Right renal cortex interstitium (tissue), 3 donors: ENCODE data around the gene NSD1. TPM values are rescaled to one million over a fixed set of nuclear protein-coding genes. Genes with fewer than 3 reads are reported as not detected.
"Not testable (repeated sequence)": the region's sequence is repeated elsewhere in the genome, so short reads cannot be mapped to it uniquely, and the experiment has no call there.

Experiments
- DNase-seq, 3 donors: peaks; one replicate each; pipeline ENCODE4 v3.0.0-alpha.2; 2013; ENCODE audit warnings: low read depth in 3 of 3, low spot score in 2 of 3
- polyA plus RNA-seq, 3 donors: library from polyadenylated mRNA; unstranded; fragments of 120-200 nt; gene quantifications; one replicate each; pipeline ENCODE4 v1.2.1, GENCODE V29; 2013; ENCODE audit not compliant: insufficient read length in 3 of 3

NSD1 gene
- polyA plus RNA-seq, 3 donors, result 58.4 to 63.3 (median 59.7) TPM

- no peak for DNase-seq
Observed at GRCh38 chr5:177169271-177169670, 35.7 kb downstream of the NSD1 start.

DNA sequence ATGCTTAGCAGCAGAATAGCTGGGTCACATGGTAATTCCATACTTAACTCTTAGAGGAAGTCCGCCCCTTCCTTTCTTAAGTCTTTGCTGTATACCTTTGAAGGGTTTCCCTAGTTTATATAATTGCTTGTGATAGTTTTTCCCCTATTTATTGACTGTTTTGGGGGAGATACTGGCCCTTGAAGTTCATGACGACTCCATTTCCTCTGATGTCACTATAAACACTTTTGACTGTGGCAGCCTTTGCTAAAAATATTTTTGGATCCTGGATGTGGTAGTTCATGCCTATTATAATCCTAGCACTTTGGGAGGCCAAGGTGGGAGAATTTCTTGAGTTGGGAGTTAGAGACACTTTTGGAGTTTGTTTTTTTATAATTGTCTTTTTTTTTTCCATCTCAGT, 38.4 kb downstream of the NSD1 start:
- no peak for DNase-seq

DNA sequence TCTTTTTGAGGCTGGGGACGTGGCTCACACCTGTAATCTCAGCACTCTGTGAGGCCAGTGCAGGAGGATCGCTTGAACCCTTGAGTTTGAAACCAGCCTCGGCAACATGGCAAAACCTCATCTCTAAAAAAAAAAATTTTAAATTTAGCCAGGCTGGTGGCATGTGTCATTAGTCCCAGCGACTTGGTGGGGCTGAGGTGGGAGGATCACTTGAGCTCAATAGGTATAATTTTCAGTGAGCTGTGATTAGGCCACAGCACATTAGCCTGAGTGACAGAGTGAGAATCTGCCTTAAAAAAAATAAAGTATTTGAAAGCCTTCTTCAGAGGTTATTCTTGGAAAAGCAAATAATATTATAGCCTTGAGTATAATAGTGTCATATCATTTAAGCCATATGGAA, 41.8 kb downstream of the NSD1 start:
- no peak for DNase-seq

GRCh38 chr5:177176175-177176711, 42.7 kb downstream of the NSD1 start:
- DNase-seq, result no peak

- not testable (repeated sequence) for DNase-seq
Observed at GRCh38 chr5:177177847-177178437, 44.4 kb downstream of the NSD1 start.

DNA sequence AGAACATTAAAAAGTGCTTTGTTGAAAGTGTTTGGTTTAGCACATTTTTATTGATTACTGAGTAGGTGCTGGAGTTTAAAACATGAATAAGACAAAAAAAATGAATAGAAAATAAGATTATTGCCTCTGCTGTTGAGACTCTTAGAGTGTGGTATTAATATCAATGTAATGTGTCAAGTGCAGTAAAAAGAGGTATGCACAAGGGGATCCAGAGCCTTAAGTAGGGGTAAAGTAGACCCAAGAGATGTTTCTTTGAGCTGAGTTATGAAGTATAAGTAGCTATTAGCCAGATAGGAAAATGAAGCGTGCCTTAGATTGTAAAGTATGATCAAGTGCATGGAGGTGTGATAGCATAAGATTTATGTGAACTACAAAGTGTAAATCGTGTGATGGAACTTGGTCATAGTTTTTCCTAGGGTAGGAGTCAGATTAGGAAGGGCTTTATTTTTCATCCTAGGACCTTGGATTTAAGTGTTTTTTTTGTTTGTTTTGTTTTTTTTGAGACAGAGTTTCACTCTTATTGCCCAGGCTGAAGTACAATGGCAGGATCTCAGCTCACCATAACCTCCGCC, 45.2 kb downstream of the NSD1 start:
- no peak for DNase-seq

DNA sequence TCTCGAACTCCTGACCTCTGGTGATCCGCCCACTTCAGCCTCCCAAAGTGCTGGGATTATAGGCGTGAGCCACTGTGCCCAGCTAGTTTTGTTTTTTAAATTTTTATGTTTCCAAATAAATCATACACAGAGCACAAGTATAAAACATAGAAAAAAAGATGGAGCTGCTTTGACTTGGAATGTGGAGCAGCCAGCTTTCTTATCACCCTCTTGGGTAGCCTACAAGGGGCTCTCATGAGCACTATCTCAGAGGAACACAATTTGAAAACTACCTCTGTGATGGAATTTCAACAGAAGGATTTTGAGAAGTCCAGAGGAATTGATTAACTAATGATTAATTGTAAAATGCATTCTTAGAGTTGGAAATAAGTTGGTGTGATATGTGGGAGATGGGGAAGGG, 45.9 kb downstream of the NSD1 start:
- no peak for DNase-seq

DNA sequence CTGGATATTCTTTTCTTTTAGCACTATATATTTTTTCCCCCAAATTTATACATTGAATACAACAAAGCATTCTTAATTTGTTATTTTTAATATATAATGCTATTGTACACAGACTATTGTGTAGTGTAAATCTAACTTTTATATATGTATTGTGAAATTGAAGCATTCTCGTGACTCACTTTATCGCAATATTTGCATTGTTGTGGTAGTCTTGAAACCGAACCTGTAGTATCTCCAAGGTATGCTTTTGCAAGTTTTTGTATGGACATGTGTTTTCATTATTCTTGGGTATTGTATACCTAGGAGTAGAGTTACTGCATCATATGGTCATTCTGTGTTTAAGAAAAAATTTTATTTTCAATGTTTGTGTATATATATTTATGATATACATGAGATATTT, 49.6 kb downstream of the NSD1 start:
- DNase-seq, result no peak

GRCh38 chr5:177183766-177184360, 50.3 kb downstream of the NSD1 start:
- no peak for DNase-seq

DNA sequence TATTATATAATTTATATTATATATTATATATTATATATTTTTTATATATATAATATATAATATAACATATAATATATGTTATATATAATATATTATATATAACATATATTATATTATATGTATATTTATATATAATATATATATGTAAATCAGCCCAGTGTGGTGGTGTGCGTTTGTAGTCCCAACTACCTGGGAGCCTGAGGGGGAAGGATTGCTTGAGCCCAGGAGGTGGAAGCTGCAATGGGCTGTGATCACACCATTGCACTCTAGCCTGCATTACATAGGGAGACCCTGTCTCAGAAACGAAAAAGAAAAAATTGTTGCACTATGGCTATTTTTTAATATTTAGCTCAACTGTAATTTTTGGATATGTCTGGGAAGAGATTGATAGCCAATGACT, 52.4 kb downstream of the NSD1 start:
- DNase-seq, result no peak

DNA sequence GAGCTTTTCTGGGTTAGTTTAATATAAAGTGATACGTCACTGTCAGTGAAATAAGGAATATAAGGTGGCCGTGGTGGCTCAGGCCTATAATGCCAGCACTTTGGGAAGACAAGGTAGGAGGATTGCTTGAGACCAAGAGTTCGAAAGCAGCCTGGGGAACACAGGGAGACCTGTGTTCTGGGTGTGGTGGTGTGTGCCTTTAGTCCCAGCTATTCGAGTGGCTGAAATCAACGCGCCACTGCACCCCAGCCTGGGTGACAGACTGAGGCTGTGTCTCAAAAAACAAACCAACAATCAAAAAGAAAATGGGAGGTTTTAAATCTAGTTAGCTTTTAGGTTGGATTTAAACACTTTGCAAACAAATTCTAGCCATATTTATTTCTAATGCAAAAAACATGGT, 53.1 kb downstream of the NSD1 start:
- DNase-seq, result no peak

DNA sequence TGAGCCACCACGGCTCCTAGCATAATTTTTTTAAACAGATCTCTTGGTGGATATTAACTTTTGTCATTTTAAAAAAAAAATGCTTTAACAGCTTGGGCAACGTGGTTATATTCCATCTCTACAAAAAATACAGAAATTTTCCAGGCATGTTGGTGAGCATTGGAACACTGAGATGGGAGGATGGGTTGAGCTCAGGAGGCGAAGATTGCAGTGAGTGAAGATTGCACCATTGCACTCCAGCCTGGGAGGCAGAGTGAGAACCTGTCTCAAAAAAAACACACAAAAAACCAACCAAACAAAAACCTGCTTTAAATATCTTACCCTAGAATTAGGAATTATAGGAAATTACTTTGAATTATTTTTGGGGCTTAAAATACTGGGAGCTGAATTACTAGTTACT, 55.2 kb downstream of the NSD1 start:
- no peak for DNase-seq

DNA sequence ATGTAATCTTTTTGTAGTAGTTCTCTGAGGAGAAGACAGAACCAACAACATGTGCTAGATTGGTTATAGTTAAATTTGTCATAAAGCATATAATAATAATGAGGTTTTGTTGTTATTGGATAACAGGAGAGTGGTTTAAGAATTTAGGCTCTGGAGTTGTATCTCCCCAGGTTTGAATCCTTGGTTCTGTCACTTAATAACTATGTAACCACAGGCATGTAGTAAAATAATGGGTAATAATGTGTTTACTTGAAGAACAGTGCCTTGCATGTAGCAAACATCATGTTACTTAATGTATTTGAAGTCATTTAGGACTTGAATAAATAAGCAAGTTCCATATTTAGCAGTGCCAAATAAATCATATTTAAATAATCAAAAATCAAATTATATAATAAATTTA, 55.8 kb downstream of the NSD1 start:
- DNase-seq, result no peak

GRCh38 chr5:177189965-177190364, 56.4 kb downstream of the NSD1 start:
- DNase-seq, result no peak

DNA sequence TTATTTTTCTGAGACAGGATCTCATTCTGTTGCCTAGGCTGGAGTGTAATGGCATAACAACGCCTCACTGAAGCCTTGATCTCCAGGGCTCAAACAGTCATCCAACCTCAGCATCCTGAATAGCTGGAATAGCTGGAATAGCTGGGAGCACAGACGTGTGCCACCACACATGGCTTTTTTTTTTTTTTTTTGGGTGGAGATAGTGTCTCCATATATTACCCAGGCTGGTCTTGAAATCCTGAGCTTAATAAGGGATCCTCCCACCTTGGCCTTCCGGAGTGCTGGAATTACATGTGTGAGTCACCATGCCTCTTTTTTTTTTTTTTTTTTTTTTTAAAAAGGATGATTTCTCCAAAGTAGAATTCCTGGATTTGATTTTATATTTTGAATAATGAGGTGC, 60.7 kb downstream of the NSD1 start:
- DNase-seq, result peak in 2 of 3 donors; percentile 9 to 24

DNA sequence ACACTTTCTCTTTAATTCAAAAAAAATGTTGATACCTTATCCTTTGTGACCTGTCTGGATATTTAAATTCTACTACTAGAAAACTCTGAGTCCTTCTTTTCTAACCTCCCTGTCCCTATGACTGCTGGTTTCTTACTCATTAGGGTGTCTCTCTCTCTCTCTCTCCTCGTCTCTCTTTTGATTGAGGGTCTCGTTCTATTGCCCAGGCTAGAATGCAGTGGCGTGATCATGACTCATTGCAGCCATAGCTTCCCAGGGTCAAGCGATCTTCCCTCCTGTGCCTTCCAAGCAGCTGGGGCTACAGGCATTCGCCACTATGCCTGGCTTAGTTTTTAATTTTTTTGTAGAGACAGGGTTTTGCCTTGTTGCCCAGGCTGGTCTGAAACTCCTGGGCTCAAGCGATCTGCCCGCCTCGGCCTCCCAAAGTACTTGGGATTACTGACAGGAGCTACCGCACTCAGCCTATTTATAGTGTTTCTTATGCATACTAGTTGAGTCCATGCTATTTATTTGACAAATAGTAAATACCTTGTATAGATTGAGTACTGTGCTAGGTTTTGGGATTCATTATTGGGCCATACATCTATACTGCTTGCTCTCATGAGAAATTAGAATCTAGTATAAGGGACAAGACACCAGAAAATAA, 61.9 kb downstream of the NSD1 start:
- DNase-seq, result no peak

DNA sequence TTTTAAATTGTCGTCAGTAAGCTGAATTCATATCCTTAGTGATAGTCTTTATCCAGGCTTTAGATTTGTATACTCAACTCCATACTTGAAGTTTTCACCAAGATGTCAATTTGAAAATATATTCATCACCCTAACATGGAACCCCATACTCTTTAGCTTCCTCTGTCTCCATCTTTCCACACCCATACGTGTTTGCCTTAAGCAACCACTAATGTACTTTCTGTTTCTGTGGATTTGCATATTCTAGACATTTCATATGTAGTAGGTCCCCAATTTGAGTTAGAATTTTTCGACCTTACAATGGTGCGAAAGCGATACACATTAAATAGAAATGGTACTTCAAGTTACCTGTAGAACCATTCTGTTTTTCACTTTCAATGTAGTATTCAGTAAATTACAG, 65.2 kb downstream of the NSD1 start:
- DNase-seq, result no peak

GRCh38 chr5:177204281-177204680, 70.7 kb downstream of the NSD1 start:
- no peak for DNase-seq

DNA sequence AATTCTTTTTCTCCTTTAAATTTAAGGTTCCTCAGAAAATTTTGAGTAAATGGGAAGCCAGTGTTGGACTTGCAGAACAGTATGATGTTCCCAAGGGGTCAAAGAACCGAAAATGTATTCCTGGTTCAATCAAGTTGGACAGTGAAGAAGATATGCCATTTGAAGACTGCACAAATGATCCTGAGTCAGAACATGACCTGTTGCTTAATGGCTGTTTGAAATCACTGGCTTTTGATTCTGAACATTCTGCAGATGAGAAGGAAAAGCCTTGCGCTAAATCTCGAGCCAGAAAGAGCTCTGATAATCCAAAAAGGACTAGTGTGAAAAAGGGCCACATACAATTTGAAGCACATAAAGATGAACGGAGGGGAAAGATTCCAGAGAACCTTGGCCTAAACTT, 76.0 kb downstream of the NSD1 start:
- DNase-seq, result no peak

GRCh38 chr5:177212242-177212641, 78.7 kb downstream of the NSD1 start:
- DNase-seq, result no peak

DNA sequence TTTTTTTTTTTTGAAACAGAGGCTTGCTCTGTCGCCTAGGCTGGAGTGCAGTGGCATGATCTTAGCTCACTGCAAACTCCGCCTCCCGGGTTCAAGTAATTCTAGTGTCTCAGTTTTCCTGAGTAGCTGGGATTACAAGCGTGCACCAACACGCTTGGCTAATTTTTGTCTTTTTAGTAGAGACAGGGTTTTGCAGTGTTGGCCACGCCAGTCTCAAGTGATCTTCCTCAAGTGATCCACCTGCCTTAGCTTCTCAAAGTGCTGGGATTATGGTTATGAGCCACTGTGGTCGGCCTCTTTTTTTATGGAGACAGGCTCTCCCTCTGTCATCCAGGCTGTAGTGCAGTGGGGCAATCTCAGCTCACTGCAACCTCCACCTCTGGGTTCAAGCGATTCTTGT, 87.0 kb downstream of the NSD1 start:
- no peak for DNase-seq

DNA sequence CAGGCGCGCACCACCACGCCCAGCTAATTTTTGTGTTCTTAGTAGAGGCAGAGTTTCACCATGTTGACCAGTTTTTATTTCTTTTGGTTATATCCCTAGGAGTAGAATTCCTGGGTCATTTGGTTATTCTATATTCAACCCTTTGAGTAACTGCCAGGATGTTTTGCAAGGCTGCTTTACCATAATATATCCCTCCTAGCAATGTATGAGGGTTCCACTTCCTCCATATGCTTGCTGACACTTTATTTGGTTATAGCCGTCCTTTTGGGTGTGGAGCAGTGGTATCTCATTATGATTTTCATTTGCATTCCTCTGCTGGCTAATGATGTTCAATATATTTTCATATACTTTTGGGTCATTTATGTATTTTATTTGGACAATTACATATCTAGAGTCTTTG, 88.7 kb downstream of the NSD1 start:
- no peak for DNase-seq
